Tibial artery (tissue), 4 donors: Measurements from ENCODE around the gene ZNF486.
A peak's percentile ranks its signal among the peaks of the same experiment; 100 is the strongest.

Experiments
- DNase-seq, 2 donors: peaks; one replicate each; pipeline ENCODE4 v3.0.0-alpha.2; 2019
- H3K27ac ChIP-seq, 2 donors: fragments of 200-600 bp; sonication (generic) in 1 of 2; 1 replicate in 1 of 2; 2 replicates in 1 of 2; pipeline ENCODE4 v1.5.1; 2018 to 2019; ENCODE audit warnings: mild to moderate bottlenecking in 1 of 2
- H3K27me3 ChIP-seq, 2 donors: fragments of 200-600 bp; sonication (generic) in 1 of 2; one replicate each; pipeline versions ENCODE4 v1.5.1 to v1.6.0; 2016 to 2019
- H3K36me3 ChIP-seq, 3 donors: fragments of 200-600 bp; sonication (generic) in 2 of 3; one replicate each; pipeline ENCODE4 v1.5.1; 2016 to 2019; ENCODE audit warnings: mild to moderate bottlenecking in 2 of 3
- H3K4me1 ChIP-seq, 4 donors: fragments of 200-600 bp; sonication (generic) in 2 of 4; 1 replicate in 3 of 4; 2 replicates in 1 of 4; pipeline ENCODE4 v1.5.1; 2016 to 2019
- H3K4me3 ChIP-seq, 2 donors: fragments of 200-600 bp; sonication (generic) in 1 of 2; 1 replicate in 1 of 2; 2 replicates in 1 of 2; pipeline ENCODE4 v1.5.1; 2018 to 2019; ENCODE audit warnings: mild to moderate bottlenecking in 2 of 2
- H3K9me3 ChIP-seq, 3 donors: fragments of 200-600 bp; sonication (generic) in 1 of 3; one replicate each; pipeline ENCODE4 v1.5.1; 2016 to 2019
- intact Hi-C: fragments of 100-400 bp; cut with DNase I; formaldehyde crosslinking; loops from one replicate; pipeline ENCODE4 v1.15.0; 2023; ENCODE audit warnings: low total_unique reads
- TF ChIP-seq, protein P1 (sequence below), 2 experiments: fragments of 200-600 bp in 1 of 2; fragments of 450-650 bp in 1 of 2; IDR thresholded peaks; one replicate each; pipeline ENCODE4 v1.5.1; 2017 to 2019; ENCODE audit warnings: antibody characterized with exemption in 2 of 2, mild to moderate bottlenecking in 1 of 2, moderate library complexity in 1 of 2

Gene ZNF486

DNA sequence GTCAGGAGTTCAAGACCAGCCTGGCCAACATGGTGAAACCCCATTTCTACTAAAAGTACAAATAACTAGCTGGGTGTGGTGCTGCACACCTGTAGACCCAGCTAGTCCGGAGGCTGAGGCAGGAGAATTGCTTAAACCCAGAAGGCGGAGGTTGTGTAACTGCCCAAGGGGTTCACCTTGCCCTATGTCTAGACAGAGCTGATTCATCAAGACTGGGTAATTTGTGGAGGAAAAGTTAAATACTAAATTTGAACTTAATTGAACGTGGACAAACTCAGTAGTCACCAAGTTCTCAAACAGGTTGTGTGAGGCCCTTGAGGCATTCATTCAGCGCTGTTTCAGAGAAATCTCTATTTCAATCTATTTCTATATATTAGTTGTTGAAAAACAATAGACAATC lies 13.7 kb upstream of the ZNF486 start:
- DNase-seq = no peak
- Histone ChIP-seq H3K36me3 (no peaks in the 10 kb centered on the region), H3K27ac (no peak overlapping the region)

DNA sequence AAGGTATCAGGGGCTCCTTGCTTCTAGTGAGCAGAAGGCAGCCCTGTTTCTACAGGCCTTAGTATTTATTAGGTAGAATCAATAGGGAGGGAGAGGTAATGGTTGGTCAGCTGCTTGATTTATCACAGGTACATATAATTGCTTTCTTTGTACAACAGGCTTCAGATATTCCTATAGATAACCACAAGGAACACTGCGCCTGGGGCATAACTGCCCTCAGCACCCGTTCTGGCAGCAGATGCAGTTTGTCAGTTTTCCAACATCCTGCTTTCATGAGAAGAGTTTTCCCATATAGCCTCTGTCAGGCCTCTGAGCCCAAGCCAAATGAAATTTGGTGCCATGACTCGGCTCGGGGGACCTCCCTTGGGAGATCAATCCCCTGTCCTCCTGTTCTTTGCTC lies 12.4 kb upstream of the ZNF486 start:
- intact Hi-C loops = no loop called here
- DNase-seq = no peak
- no peak overlapping the region for H3K4me3 ChIP-seq
- no peaks in the 10 kb centered on the region for H3K9me3 ChIP-seq
- no peaks in the 10 kb centered on the region for H3K27me3 ChIP-seq
- no peaks in the 10 kb centered on the region for H3K4me1 ChIP-seq
- no peak overlapping the region for H3K27ac ChIP-seq
- TF ChIP-seq, protein P1, sequence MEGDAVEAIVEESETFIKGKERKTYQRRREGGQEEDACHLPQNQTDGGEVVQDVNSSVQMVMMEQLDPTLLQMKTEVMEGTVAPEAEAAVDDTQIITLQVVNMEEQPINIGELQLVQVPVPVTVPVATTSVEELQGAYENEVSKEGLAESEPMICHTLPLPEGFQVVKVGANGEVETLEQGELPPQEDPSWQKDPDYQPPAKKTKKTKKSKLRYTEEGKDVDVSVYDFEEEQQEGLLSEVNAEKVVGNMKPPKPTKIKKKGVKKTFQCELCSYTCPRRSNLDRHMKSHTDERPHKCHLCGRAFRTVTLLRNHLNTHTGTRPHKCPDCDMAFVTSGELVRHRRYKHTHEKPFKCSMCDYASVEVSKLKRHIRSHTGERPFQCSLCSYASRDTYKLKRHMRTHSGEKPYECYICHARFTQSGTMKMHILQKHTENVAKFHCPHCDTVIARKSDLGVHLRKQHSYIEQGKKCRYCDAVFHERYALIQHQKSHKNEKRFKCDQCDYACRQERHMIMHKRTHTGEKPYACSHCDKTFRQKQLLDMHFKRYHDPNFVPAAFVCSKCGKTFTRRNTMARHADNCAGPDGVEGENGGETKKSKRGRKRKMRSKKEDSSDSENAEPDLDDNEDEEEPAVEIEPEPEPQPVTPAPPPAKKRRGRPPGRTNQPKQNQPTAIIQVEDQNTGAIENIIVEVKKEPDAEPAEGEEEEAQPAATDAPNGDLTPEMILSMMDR (IDR thresholded peaks at IDR 0.05) = no peak
- no peaks in the 10 kb centered on the region for H3K36me3 ChIP-seq

More for the DNA sequence above, 13.7 kb upstream of the ZNF486 start:
- intact Hi-C loops = no loop called here
- Histone ChIP-seq H3K27me3 (no peaks in the 10 kb centered on the region), H3K4me1 (no peaks in the 10 kb centered on the region), H3K9me3 (no peaks in the 10 kb centered on the region), H3K4me3 (no peak overlapping the region)
- TF ChIP-seq, protein P1 (IDR thresholded peaks at IDR 0.05) = no peak

DNA sequence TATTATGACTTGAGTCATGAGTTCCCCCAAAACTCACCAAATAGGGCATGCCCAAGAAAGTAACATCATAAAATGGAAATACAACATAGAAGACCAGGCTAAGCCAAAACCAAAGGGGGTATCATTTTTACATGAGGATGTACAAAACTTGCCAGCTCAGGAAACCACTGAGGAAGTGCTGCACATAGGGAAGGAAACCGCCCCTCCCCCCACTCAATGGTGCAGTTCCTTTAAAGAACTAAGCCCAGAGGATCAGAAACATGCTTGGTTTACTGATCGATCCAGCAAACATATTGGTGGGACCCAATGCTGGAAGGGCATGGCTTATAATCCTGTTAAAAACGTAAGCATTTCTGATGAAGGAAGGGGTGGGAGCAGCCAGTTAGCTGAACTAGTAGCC lies 4.2 kb upstream of the ZNF486 start:
- no peaks in the 10 kb centered on the region for H3K9me3 ChIP-seq
- peaks cover 0 to 3% (median under 1%) of the 10 kb centered on the region in 4 donors for H3K4me1 ChIP-seq
- DNase-seq = no peak
- H3K27ac ChIP-seq = no peak overlapping the region
- intact Hi-C loops = no loop called here
- no peak overlapping the region for H3K4me3 ChIP-seq
- TF ChIP-seq, protein P1 (IDR thresholded peaks at IDR 0.05) = no peak
- no peaks in the 10 kb centered on the region for H3K27me3 ChIP-seq
- no peaks in the 10 kb centered on the region for H3K36me3 ChIP-seq

DNA sequence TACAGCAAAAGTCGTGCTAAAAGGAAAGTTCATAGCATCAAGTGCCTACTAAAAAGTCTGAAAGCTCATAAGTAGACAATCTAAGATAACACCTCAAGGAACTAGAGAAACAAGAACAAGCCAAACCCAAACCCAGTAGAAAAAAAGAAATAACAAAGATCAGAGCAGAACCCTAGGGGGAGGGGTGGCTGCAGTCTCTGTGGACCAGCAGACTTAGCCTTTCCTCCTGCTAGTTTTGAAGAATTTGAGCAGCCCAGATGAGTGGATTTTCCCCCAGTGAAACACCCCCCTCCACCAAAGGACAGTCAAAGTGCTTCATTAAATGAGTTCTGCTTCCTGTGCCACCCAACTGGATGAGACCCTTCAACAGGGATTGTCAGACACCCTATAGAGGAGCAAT lies 2.6 kb upstream of the ZNF486 start:
- no peak for DNase-seq
- H3K36me3 ChIP-seq = no peaks in the 10 kb centered on the region
- H3K27me3 ChIP-seq = no peaks in the 10 kb centered on the region
- TF ChIP-seq, protein P1 (IDR thresholded peaks at IDR 0.05) = no peak
- no peaks in the 10 kb centered on the region for H3K9me3 ChIP-seq
- no peak overlapping the region for H3K27ac ChIP-seq
- H3K4me3 ChIP-seq = no peak overlapping the region
- intact Hi-C loops = no loop called here
- peaks cover 0 to 12% (median 9%) of the 10 kb centered on the region in 4 donors for H3K4me1 ChIP-seq

DNA sequence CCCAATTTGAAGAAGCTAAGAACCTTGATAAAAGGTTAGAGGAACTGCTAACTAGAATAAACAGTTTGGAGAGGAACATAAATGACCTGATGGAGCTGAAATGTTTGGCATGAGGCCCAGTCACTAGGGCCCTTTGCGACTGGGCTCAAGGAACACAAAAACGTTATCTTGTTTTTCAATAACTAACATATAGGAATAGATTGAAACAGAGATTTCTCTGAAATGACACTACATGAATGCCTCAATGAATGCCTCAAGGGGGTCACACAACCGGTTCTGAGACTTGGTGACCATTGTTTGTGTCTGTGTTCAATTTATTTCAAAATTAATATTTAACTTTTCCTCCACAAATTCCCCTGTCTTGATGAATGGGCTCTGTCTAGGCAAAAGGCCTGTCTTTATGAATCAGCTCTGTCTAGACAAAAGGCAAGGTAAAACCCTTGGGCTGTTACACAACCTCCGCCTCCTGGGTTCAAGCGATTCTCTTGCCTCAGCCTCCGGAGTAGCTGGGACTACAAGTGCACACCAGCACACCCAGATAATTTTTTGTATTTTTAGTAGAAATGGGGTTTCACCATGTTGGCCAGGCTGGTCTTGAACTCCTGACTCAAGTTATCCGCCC lies 932 bp upstream of the ZNF486 start:
- intact Hi-C loops = loop anchor here (5.0 kb wide), 2 partner anchors 129 to 434 kb away; partner anchors contain the start of genes ZNF14 and ZNF682
- no peak for DNase-seq

More for the DNA sequence above, 932 bp upstream of the ZNF486 start:
- TF ChIP-seq, protein P1 (IDR thresholded peaks at IDR 0.05) = no peak
- peaks cover 0 to 2% (median 2%) of the 10 kb centered on the region in 3 donors for H3K36me3 ChIP-seq
- no peak overlapping the region for H3K4me3 ChIP-seq
- peak overlapping the region in 1 of 2 donors; percentile 74 for H3K27ac ChIP-seq
- no peaks in the 10 kb centered on the region for H3K9me3 ChIP-seq
- H3K27me3 ChIP-seq = no peaks in the 10 kb centered on the region
- peaks cover 0 to 12% (median 9%) of the 10 kb centered on the region in 4 donors for H3K4me1 ChIP-seq
